GM19397 (cell line): ENCODE data around the gene FASN.
"Not testable (repeated sequence)": the region's sequence is repeated elsewhere in the genome, so short reads cannot be mapped to it uniquely, and the experiment has no call there.

ENCODE experiments used
- ATAC-seq: cut with Tn5 transposase; IDR thresholded peaks from one replicate; pipeline ENCODE4 v1.9.1; 2021; ENCODE audit warnings: mild to moderate bottlenecking, moderate library complexity; ENCODE audit not compliant: unreplicated experiment

The FASN gene

DNA sequence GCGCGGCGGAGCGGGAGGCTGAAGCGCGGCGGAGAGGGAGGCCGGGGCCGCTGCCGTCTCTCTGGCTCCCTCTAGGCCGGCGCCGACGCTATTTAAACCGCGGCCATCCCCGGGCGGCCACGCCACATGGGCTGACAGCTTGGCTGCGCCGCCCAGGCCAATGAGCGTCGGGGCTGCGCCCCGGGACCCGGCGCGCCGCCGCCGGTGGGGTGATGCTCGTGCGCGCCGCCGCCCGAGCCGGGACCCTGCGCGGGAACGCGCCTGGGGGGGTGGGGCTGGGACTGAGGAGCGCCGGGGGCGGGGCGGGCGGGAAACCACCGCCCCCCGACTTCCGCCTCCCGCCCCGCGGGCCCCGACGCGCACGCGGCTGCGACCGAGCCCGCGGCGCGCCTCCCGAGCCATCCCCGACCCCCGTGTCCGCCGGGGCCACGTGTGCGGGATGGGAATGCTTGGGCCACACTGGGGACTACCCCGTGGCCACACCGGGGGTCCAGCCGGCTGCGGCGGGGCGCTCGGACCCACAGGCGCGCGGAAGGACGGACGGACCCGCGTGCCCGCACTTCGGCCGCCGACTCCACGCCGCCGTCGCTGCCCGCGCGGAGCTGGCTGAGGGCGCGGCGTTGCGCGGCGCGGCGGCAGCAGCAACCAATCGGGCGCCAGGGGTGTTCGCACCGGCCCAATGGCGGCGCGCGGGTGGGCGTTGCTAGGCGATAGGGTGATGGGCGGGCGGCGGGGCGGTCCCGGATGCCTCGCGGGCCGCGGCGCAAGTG is at the start of gene FASN:
Gene FASN, minus strand, starts transcription at position 68 of the 770 bp plus-strand sequence. CDS start 1,791 bp downstream, outside the sequence.
- ATAC-seq, result peak; percentile 67

DNA sequence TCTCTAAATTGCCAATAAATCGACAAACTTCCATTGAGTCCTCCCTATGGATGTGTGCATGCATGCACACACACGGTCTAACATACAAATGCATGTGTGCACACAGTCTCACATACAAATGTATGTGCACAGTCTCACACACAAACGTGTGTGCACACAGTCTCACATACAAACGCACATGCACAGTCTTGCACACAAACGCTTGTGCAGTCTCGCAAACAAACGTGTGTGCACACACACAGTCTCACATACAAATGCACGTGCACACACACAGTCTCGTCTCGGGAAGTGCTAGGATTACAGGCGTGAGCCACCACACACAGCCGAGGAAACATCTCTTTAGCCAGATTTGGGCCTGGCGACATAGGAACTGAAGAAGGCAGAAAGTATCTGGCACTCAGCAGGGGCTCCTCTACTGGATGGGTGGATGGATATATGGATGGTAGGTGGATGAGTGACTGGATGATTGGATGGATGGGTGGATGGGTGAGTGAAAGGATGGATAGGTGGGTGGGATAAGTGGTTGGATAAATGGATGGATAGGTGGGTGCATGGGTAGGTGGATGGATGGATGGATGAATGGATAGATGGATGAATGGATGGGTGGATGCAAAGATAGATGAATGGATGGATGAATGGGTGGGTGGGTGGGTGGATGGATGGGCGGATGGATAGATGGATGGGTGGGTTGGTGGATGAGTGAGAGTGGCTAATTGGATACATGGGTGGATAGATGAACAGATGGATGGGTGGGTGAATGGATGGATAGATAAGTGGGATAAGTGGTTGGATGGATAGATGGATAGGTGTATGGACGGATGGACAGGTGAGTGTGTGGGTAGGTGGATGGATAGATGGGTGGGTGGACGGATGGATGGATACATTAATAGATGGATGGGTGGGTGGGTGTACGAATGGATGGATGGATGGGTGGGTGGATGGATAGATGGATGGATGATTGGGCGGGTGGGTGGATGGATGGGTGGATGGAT is 48.9 kb upstream of the FASN start:
- no peak for ATAC-seq

GRCh38 chr17:82145550-82146155 is 47.6 kb upstream of the FASN start:
- no peak for ATAC-seq

GRCh38 chr17:82143333-82143732 is 45.3 kb upstream of the FASN start:
- no peak for ATAC-seq

GRCh38 chr17:82139961-82140360 is 41.9 kb upstream of the FASN start:
- ATAC-seq, result not testable (repeated sequence)

DNA sequence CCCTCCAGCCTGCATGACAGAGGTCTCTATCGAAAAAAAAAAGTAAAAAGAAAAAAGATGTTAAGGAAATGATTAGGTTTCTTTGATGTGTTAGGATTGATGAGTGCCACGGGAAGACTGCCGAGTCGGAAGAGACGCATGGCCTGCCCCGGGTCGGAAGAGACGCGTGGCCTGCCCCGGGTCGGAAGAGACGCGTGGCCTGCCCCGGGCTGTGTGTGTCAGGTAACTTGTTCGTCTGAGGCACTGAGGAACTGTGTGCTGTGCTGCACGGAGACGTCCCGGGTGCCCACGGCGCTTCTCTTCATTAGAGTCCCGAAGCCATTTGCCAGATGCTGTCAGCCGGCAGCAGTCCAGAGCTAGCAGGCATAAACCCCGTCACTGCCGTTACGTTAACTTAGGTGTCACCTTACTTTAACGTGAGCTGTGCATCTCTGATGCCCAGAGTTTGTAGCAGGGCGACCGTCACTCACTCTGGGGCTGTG is 40.5 kb upstream of the FASN start:
- no peak for ATAC-seq

GRCh38 chr17:82134101-82134500 is 36.1 kb upstream of the FASN start:
- ATAC-seq, result no peak

- ATAC-seq, result not testable (repeated sequence)
Observed at GRCh38 chr17:82133166-82133953, 35.3 kb upstream of the FASN start.

GRCh38 chr17:82129095-82129494 is 31.1 kb upstream of the FASN start:
- no peak for ATAC-seq

GRCh38 chr17:82128287-82128686 is 30.3 kb upstream of the FASN start:
- ATAC-seq, result no peak

GRCh38 chr17:82127704-82128103 is 29.7 kb upstream of the FASN start:
- no peak for ATAC-seq

DNA sequence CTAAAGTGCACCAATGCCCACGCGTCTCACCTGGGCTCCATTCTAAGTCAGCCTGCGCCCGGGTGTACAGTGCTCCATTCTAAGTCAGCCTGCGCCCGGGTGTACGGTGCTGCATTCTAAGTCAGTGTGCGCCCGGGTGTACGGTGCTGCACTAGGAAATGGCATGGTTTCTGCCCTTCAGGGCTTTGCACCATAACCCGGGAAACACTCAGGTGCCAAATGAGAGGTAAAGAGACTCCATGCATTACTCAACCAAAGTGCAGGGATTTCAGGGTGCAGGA is 29.2 kb upstream of the FASN start:
- no peak for ATAC-seq

DNA sequence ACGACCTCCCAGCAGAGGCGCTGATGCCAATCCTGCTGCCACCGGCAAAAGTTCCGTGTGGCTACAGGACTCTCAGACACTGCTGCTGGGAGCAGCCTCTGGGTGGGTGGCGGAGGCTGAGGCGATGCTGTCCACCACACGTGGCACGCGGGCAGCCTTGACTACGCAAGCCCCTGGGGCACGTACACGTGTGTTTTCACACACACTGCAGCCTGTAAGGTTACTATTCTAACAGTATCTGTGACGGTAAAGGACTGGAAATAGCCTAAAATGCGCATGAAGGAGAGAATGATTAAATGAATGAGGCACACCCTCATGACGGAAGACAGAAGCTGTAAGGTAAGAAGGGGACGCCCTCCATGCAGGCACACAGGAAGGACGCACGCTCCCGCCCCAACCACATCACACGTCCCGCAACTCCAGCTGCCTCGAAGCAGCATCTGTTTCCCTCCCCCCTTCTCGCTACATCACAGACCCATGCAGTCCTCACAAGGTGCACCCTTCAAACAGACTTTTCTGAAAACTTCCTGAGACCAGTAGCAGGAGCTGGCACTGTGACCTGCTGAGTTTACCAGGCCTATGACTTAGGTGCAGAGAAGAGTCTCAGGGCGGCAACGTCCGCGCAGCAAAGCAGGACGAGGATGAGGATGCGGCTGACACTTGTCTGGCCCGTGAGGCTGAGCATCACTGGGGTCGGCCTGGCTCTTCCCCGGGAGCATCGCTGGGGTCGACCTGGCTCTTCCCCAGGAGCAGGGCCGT is 28.7 kb upstream of the FASN start:
- no peak for ATAC-seq

GRCh38 chr17:82124101-82124500 is 26.1 kb upstream of the FASN start:
- no peak for ATAC-seq

- no peak for ATAC-seq
Observed at GRCh38 chr17:82121660-82122629, 23.9 kb upstream of the FASN start.

GRCh38 chr17:82121246-82121645 is 23.2 kb upstream of the FASN start:
- ATAC-seq, result no peak

DNA sequence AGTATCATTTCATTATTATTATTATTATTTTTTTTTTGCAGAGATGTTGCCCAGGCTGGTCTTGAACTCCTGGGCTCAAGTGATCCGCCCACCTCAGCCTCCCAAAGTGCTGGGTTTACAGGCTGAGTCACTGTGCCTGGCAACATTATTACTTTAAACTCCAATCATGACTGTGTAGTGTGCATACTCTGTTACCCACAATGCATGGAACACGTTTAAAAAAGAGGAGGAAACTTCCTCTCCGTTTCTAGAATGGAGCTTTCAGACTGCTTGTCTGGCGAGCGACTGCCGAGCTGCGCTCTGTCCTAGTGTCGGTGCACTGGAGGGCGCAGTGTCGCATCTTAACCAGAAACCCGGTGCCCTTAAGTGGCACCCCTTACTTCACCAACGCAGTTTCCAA is 22.1 kb upstream of the FASN start:
- no peak for ATAC-seq

GRCh38 chr17:82118815-82119380 is 20.9 kb upstream of the FASN start:
- ATAC-seq, result no peak
